Airway epithelial cell (primary cell): Measurements from ENCODE around the gene DENND5B. TPM values are rescaled to one million over a fixed set of nuclear protein-coding genes. Genes with fewer than 3 reads are reported as not detected.

Source experiments
- total RNA-seq: library from RNA; depleted of rRNA; stranded (reverse); fragments of >200 nt; gene quantifications from 2 replicates; pipeline ENCODE4 v1.2.3, GENCODE V29; 2015

DENND5B gene
- total RNA-seq = 4.1 and 4.3 TPM in 2 replicates

DNA sequence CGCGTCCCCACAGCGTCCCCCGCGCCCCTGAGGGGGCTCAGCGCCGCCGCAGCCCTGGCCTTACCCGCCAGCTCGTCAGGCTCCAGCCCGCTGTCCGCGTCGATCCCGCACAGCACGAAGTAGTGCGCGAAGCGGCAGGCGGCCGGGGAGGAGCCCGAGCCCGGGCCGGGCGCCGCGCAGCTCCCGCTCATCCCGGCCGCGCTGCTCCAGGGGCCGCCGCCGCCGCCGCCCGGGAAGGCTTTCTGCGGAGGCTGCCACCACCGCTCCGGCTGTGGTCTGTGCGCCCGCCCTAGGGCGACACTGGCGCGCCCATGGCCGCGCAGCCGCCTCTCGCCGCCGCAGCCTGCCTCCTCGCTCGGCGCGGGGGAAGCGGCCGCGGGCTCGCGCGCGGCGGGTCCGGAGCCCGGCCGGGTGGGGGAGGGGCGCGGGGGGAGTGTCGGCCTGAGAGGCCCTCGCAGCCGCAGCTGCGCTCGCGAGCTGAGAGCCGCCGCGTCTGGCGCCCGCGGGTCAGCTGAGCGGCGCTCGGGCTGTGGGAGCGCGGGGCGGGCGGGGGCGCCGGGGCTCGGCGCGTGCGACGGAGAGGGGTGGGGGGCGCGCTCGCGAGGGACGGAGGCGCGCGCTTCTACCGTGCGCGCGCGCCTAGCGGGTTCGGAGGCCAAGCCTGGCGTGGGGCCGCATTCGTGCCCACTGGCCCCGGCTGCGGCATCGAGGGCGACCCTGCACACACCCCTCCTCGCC is at the start of gene DENND5B:
Gene DENND5B (minus strand): TSS at position 495 of the 738 bp plus-strand sequence. CDS start 304 bp downstream, at position 191.

Other genes with a start within 250 kb of the DENND5B start
- gene ETFBKMT, start 68.6 kb upstream of the DENND5B start, total RNA-seq = 0.78 and 2.9 TPM in 2 replicates
- 5.4 and 10.8 TPM in 2 replicates for gene AMN1, start 137.9 kb upstream of the DENND5B start, total RNA-seq